ENCODE measurements around the gene ADARB2. TPM values are rescaled to one million over a fixed set of nuclear protein-coding genes. Genes with fewer than 3 reads are reported as not detected.

The ADARB2 gene
- total RNA-seq, 1 donor from 2014 or later, result 0.08 TPM

DNA sequence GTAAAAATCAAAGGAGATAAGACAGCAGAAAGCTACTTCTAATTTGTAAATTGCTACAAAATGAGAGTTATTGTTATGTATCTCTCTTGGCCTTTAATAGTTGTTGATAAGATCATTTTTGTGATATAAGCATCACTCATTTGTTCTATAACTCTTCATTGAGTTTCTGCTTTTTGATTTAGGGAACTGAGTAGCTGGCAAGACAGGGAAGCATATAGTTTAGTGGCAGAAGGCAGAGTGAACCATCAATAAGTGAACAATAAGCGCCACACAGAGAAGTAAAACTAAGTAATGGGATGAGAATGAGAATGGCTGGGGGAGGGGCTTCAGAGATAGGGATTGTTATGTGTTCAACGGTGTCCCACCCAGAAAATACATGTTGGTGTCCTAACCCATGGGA lies 245.4 kb downstream of the ADARB2 start:
- TF ChIP-seq, protein P1, sequence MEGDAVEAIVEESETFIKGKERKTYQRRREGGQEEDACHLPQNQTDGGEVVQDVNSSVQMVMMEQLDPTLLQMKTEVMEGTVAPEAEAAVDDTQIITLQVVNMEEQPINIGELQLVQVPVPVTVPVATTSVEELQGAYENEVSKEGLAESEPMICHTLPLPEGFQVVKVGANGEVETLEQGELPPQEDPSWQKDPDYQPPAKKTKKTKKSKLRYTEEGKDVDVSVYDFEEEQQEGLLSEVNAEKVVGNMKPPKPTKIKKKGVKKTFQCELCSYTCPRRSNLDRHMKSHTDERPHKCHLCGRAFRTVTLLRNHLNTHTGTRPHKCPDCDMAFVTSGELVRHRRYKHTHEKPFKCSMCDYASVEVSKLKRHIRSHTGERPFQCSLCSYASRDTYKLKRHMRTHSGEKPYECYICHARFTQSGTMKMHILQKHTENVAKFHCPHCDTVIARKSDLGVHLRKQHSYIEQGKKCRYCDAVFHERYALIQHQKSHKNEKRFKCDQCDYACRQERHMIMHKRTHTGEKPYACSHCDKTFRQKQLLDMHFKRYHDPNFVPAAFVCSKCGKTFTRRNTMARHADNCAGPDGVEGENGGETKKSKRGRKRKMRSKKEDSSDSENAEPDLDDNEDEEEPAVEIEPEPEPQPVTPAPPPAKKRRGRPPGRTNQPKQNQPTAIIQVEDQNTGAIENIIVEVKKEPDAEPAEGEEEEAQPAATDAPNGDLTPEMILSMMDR (IDR thresholded peaks at IDR 0.05; ENCODE audit: insufficient read depth, low read length, poor library complexity, severe bottlenecking), result no peak
- H3K36me3 ChIP-seq (ENCODE audit: control insufficient read depth, insufficient read depth, low read length), result no peaks in the 10 kb centered on the region

DNA sequence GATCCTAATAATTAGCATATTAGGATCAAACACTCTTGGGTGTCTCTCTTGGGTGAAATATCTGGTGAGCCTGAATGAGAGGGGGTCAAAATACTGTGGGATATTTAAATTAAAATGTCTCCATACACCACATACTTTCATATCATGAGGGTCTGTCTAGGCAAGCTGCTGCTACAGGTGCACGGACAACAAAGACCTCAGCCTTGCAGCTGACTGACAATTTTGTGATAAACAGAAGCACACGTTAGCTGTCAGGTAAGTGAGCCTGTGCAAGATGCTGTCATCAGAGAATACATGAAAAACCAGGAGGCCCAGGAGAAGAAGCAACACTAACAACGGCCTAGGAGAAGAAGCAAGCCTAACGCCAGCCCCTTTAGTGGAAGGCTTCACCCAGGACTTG lies 247.5 kb downstream of the ADARB2 start:
- H3K27me3 ChIP-seq (ENCODE audit: control insufficient read depth, insufficient read depth, low read length), result no peaks in the 10 kb centered on the region
- H3K36me3 ChIP-seq (ENCODE audit: control insufficient read depth, insufficient read depth, low read length), result no peaks in the 10 kb centered on the region
- no peak for DNase-seq (ENCODE audit: low read depth)
- TF ChIP-seq, protein P1 (IDR thresholded peaks at IDR 0.05; ENCODE audit: insufficient read depth, low read length, poor library complexity, severe bottlenecking), result no peak
- H3K4me3 ChIP-seq (ENCODE audit: low read depth, low read length), result no peak overlapping the region

More for the DNA sequence above, 245.4 kb downstream of the ADARB2 start:
- no peaks in the 10 kb centered on the region for H3K27me3 ChIP-seq (ENCODE audit: control insufficient read depth, insufficient read depth, low read length)
- no peak overlapping the region for H3K4me3 ChIP-seq (ENCODE audit: low read depth, low read length)
- DNase-seq (ENCODE audit: low read depth), result no peak

- TF ChIP-seq, protein P1 (IDR thresholded peaks at IDR 0.05; ENCODE audit: insufficient read depth, low read length, poor library complexity, severe bottlenecking), result no peak
- no peak for DNase-seq (ENCODE audit: low read depth)
- Histone ChIP-seq H3K36me3 (ENCODE audit: control insufficient read depth, insufficient read depth, low read length) (no peaks in the 10 kb centered on the region), H3K4me3 (ENCODE audit: low read depth, low read length) (no peak overlapping the region), H3K27me3 (ENCODE audit: control insufficient read depth, insufficient read depth, low read length) (no peaks in the 10 kb centered on the region)
Measured at GRCh38 chr10:1488970-1489548, 248.3 kb downstream of the ADARB2 start.

- TF ChIP-seq, protein P1 (IDR thresholded peaks at IDR 0.05; ENCODE audit: insufficient read depth, low read length, poor library complexity, severe bottlenecking), result no peak
- H3K27me3 ChIP-seq (ENCODE audit: control insufficient read depth, insufficient read depth, low read length), result no peaks in the 10 kb centered on the region
- no peak for DNase-seq (ENCODE audit: low read depth)
- H3K36me3 ChIP-seq (ENCODE audit: control insufficient read depth, insufficient read depth, low read length), result no peaks in the 10 kb centered on the region
- H3K4me3 ChIP-seq (ENCODE audit: low read depth, low read length), result no peak overlapping the region
Measured at GRCh38 chr10:1486841-1487687, 250.3 kb downstream of the ADARB2 start.

DNA sequence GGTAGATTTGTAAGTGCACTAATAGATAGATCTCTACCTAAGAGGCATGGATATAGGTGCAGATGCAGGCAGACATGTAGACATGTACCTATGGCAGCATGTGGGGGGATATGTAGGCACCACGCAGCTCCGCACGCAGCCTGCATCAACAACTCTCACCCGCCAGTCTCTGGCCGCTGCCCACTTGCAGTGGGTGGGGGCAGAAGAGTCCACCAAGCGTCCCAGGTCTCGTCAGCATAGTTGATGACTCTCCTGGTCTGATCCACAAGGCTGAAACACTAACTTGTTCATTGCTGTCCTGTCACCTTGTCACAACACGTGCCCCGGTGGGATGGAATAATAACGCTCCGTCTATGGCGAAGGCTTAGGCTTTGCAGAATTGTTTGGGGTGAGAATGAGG lies 252.0 kb downstream of the ADARB2 start:
- no peak for DNase-seq (ENCODE audit: low read depth)
- no peaks in the 10 kb centered on the region for H3K27me3 ChIP-seq (ENCODE audit: control insufficient read depth, insufficient read depth, low read length)
- H3K4me3 ChIP-seq (ENCODE audit: low read depth, low read length), result no peak overlapping the region
- TF ChIP-seq, protein P1 (IDR thresholded peaks at IDR 0.05; ENCODE audit: insufficient read depth, low read length, poor library complexity, severe bottlenecking), result no peak
- H3K36me3 ChIP-seq (ENCODE audit: control insufficient read depth, insufficient read depth, low read length), result no peaks in the 10 kb centered on the region

All from kidney epithelial cell (primary cell).